ENCODE data around the gene HOXA4.

- TF ChIP-seq POLR2A (IDR thresholded peaks at IDR 0.05; ENCODE audit: low read depth, low read length), result no peak
- TF ChIP-seq, protein P1, sequence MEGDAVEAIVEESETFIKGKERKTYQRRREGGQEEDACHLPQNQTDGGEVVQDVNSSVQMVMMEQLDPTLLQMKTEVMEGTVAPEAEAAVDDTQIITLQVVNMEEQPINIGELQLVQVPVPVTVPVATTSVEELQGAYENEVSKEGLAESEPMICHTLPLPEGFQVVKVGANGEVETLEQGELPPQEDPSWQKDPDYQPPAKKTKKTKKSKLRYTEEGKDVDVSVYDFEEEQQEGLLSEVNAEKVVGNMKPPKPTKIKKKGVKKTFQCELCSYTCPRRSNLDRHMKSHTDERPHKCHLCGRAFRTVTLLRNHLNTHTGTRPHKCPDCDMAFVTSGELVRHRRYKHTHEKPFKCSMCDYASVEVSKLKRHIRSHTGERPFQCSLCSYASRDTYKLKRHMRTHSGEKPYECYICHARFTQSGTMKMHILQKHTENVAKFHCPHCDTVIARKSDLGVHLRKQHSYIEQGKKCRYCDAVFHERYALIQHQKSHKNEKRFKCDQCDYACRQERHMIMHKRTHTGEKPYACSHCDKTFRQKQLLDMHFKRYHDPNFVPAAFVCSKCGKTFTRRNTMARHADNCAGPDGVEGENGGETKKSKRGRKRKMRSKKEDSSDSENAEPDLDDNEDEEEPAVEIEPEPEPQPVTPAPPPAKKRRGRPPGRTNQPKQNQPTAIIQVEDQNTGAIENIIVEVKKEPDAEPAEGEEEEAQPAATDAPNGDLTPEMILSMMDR (IDR thresholded peaks at IDR 0.05 in 2 of 3, conservative IDR thresholded peaks at IDR 0.05 in 1 of 3; ENCODE audit: control insufficient read depth in 2 of 3, extremely low read depth in 1 of 3, insufficient read depth in 1 of 3, low read depth in 3 of 3, low read length in 3 of 3), result no peak
- TF ChIP-seq EZH2 (IDR thresholded peaks at IDR 0.05; ENCODE audit: borderline replicate concordance, control insufficient read depth, low read depth, low read length), result no peak
- TF ChIP-seq RAD51 (IDR thresholded peaks at IDR 0.05), result no peak
- no peak for TF ChIP-seq BRCA1 (IDR thresholded peaks at IDR 0.05; ENCODE audit: low read depth, low read length)
- TF ChIP-seq TAF1 (IDR thresholded peaks at IDR 0.05; ENCODE audit: borderline replicate concordance, low read depth, low read length), result no peak
- TF ChIP-seq POLR2AphosphoS5 (IDR thresholded peaks at IDR 0.05; ENCODE audit: low read length), result no peak
- no peak for TF ChIP-seq PRDM15 (CRISPR knock-in tag; IDR thresholded peaks at IDR 0.05)
- TF ChIP-seq ZBTB40 (IDR thresholded peaks at IDR 0.05; ENCODE audit: borderline replicate concordance), result no peak
- TF ChIP-seq, protein P2, sequence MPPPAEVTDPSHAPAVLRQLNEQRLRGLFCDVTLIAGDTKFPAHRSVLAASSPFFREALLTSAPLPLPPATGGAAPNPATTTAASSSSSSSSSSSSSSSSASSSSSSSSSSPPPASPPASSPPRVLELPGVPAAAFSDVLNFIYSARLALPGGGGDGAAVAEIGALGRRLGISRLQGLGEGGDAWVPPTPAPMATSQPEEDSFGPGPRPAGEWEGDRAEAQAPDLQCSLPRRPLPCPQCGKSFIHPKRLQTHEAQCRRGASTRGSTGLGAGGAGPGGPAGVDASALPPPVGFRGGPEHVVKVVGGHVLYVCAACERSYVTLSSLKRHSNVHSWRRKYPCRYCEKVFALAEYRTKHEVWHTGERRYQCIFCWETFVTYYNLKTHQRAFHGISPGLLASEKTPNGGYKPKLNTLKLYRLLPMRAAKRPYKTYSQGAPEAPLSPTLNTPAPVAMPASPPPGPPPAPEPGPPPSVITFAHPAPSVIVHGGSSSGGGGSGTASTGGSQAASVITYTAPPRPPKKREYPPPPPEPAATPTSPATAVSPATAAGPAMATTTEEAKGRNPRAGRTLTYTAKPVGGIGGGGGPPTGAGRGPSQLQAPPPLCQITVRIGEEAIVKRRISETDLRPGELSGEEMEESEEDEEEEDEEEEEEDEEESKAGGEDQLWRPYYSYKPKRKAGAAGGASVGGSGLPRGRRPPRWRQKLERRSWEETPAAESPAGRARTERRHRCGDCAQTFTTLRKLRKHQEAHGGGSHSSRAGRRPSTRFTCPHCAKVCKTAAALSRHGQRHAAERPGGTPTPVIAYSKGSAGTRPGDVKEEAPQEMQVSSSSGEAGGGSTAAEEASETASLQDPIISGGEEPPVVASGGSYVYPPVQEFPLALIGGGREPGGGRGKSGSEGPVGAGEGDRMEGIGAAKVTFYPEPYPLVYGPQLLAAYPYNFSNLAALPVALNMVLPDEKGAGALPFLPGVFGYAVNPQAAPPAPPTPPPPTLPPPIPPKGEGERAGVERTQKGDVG (CRISPR knock-in tag; IDR thresholded peaks at IDR 0.05), result no peak
- no peak for TF ChIP-seq NR2F1 (conservative IDR thresholded peaks at IDR 0.05)
- TF ChIP-seq FOXK2 (IDR thresholded peaks at IDR 0.05), result no peak
- TF ChIP-seq EP300 (IDR thresholded peaks at IDR 0.05; ENCODE audit: borderline replicate concordance in 1 of 2, control insufficient read depth in 1 of 2, low read depth in 2 of 2, low read length in 2 of 2), result no peak
These were observed 8.4 kb upstream of the HOXA4 start for GRCh38 chr7:27138985-27139333.
